Measurements from ENCODE around the gene AMBP. TPM values are rescaled to one million over a fixed set of nuclear protein-coding genes. Genes with fewer than 3 reads are reported as not detected.

The AMBP gene
- total and polyA plus RNA-seq, 2 of the 13 experiments (the other 11 are each of a cell fraction or from before 2014, with no cell fraction given), result 1,510 to 2,580 TPM

GRCh38 chr9:114115654-114116125 lies 37.6 kb upstream of the AMBP start:
- 9% methylated on average over 8 of the region's 9 CpGs for WGBS (ENCODE audit: low lambda C conversion rate)
- Histone ChIP-seq H3K79me2 (ENCODE audit: insufficient read depth, low read length) (no peaks in the 10 kb centered on the region), H4K20me1 (ENCODE audit: insufficient read depth, low read length) (no peaks in the 10 kb centered on the region), H3K9ac (ENCODE audit: insufficient read depth, low read depth, low read length) (peak overlapping the region; percentile 16; the same call in 1 of the 2 replicates), H2AFZ (ENCODE audit: low read length) (no peak overlapping the region), H3K36me3 (replicated peaks in 1 of 2; ENCODE audit: control insufficient read depth in 1 of 2, insufficient read depth in 2 of 2, low read length in 2 of 2) (no peaks in the 10 kb centered on the region), H3K4me1 (ENCODE audit: insufficient read depth, low read length) (peaks cover 85% of the 10 kb centered on the region), H3K27ac (ENCODE audit: extremely low read length, insufficient read depth, low read length) (no peak overlapping the region), H3K27me3 (ENCODE audit: control insufficient read depth in 1 of 2, insufficient read depth in 2 of 2, low read length in 2 of 2) (no peaks in the 10 kb centered on the region), H3K4me3 (replicated peaks in 1 of 3; ENCODE audit: insufficient read depth in 1 of 3, low read depth in 2 of 3, low read length in 3 of 3) (peak overlapping the region in 1 of 3 experiments; percentile 27; a peak in 1 of 6 replicates), H3K9me3 (ENCODE audit: low read length) (no peaks in the 10 kb centered on the region), H3K4me2 (ENCODE audit: low read depth, low read length) (peak overlapping the region; percentile 64)
- ATAC-seq, result no peak
- ChIA-PET CTCF (ENCODE audit: low intra/inter-chr PET ratio, low total read pairs) (no interaction called here), POLR2A (interaction anchor here (1.5 to 5.6 kb wide), 4 partner anchors 24 to 60 kb away, joined by 6 to 87 read pairs (median 44); partner anchors contain the start of gene COL27A1)
- in situ Hi-C loops (cut with HindIII; ENCODE audit: extremely low pct_ligation_motif_present, low pct_unique_long_range_greater_than_20kb), result no loop called here
- peak; percentile 60 for DNase-seq (ENCODE audit: low spot score)
- intact Hi-C loops (cut with micrococcal nuclease; ENCODE audit: unreplicated experiment), result no loop called here
- no peak for TF ChIP-seq ZNF510 (CRISPR knock-in tag; IDR thresholded peaks at IDR 0.05; ENCODE audit: low read depth)
- TF ChIP-seq PITX1 (CRISPR knock-in tag; IDR thresholded peaks at IDR 0.05), result no peak
- peak; percentile 37; the same call in 1 of the 2 replicates for TF ChIP-seq ZBTB21 (CRISPR knock-in tag; IDR thresholded peaks at IDR 0.05)
- TF ChIP-seq ZNF598 (CRISPR knock-in tag; IDR thresholded peaks at IDR 0.05; ENCODE audit: borderline replicate concordance), result 0 out of 2 replicates have a peak, but pooled peaks have one; percentile 38
- TF ChIP-seq ZNF576 (CRISPR knock-in tag; IDR thresholded peaks at IDR 0.05), result no peak
- no peak for TF ChIP-seq NFYB (CRISPR knock-in tag; IDR thresholded peaks at IDR 0.05)
- TF ChIP-seq ZNF772 (CRISPR knock-in tag; IDR thresholded peaks at IDR 0.05), result no peak
- no peak for TF ChIP-seq EP300 (IDR thresholded peaks at IDR 0.05; ENCODE audit: low read depth in 2 of 2, low read length in 2 of 2)
- TF ChIP-seq EP300 (CRISPR knock-in tag; IDR thresholded peaks at IDR 0.05; ENCODE audit: borderline replicate concordance), result no peak
- TF ChIP-seq AHR (CRISPR knock-in tag; IDR thresholded peaks at IDR 0.05), result no peak
- no peak for TF ChIP-seq ZNF639 (CRISPR knock-in tag; conservative IDR thresholded peaks at IDR 0.05)
- no peak for TF ChIP-seq DMTF1 (CRISPR knock-in tag; IDR thresholded peaks at IDR 0.05)
- TF ChIP-seq ZSCAN9 (CRISPR knock-in tag; IDR thresholded peaks at IDR 0.05; ENCODE audit: borderline replicate concordance), result no peak
- no peak for TF ChIP-seq ZNF788 (CRISPR knock-in tag; IDR thresholded peaks at IDR 0.05; ENCODE audit: borderline replicate concordance)
- peak; percentile 31 for TF ChIP-seq BCL6 (CRISPR knock-in tag; IDR thresholded peaks at IDR 0.05)
- no peak for TF ChIP-seq TEAD3 (CRISPR knock-in tag; optimal IDR thresholded peaks at IDR 0.05; ENCODE audit: borderline replicate concordance)
- TF ChIP-seq ZNF264 (CRISPR knock-in tag; IDR thresholded peaks at IDR 0.05), result no peak
- 0 out of 2 replicates have a peak, but pooled peaks have one; percentile 20 for TF ChIP-seq CREB1 (IDR thresholded peaks at IDR 0.05)
- no peak for TF ChIP-seq CREB1 (CRISPR knock-in tag; IDR thresholded peaks at IDR 0.05)
- peak; percentile 61 for FAIRE-seq
- no TSS peak for BruUV-seq (replicated peaks)
